ENCODE measurements around the gene PTGES. TPM values are rescaled to one million over a fixed set of nuclear protein-coding genes. Genes with fewer than 3 reads are reported as not detected.

PTGES gene
- total and polyA plus RNA-seq, 9 of the 15 experiments (the other 6 are each of a cell fraction or from before 2014, with no cell fraction given) = 0.13 TPM; not detected in 8

- ChIA-PET CTCF (ENCODE audit: low intra/inter-chr PET ratio) (no interaction called here), POLR2A (interaction anchor here (0.8 to 1.1 kb wide), 2 partner anchors 8 to 70 kb away, joined by 3 read pairs; no protein-coding TSS in a partner anchor)
- no peak overlapping the region for H3K9ac ChIP-seq (ENCODE audit: insufficient read depth in 1 of 2, low read depth in 2 of 2, low read length in 2 of 2)
- 19% methylated on average over 6 of the region's 6 CpGs for WGBS (ENCODE audit: insufficient coverage, low coverage, missing lambda C conversion rate)
- no peaks in the 10 kb centered on the region for H3K9me3 ChIP-seq (replicated peaks; ENCODE audit: control insufficient read depth, insufficient read depth, low read depth, low read length)
- DNase-seq (ENCODE audit: extremely low read depth in 1 of 4, low spot score in 3 of 4) (no peak), ATAC-seq (no peak), FAIRE-seq (no peak)
- no TSS peak for BruUV-seq (replicated peaks)
- H3K79me2 ChIP-seq (ENCODE audit: control insufficient read depth, insufficient read depth, low read length) = peaks cover 6% of the 10 kb centered on the region
- peaks cover 5 to 19% of the 10 kb centered on the region in 2 experiments; a peak in 4 of 5 replicates for H3K4me1 ChIP-seq (replicated peaks in 1 of 2; ENCODE audit: control insufficient read depth in 2 of 2, insufficient read depth in 2 of 2, low read length in 2 of 2)
- peaks cover 21 to 28% of the 10 kb centered on the region in 2 experiments for H3K27me3 ChIP-seq (ENCODE audit: control insufficient read depth in 2 of 2, insufficient read depth in 2 of 2, low read length in 2 of 2)
- no peak overlapping the region for H3K4me3 ChIP-seq
- intact Hi-C loops (cut with micrococcal nuclease) (no loop called here), in situ Hi-C loops (cut with MboI) (loop anchor here (10.0 to 25.0 kb wide), 2 partner anchors 634 to 1512 kb away; partner anchors contain the start of genes GOLGA2 and SWI5)
- H2AFZ ChIP-seq (ENCODE audit: low read depth, low read length) = no peak overlapping the region
- no peaks in the 10 kb centered on the region for H3K9me1 ChIP-seq (ENCODE audit: control insufficient read depth, insufficient read depth, low read length)
- H3K27ac ChIP-seq (ENCODE audit: extremely low read depth, low read depth, low read length) = no peak overlapping the region
- peaks cover under 1% of the 10 kb centered on the region; the same call in 1 of the 3 replicates for H3K36me3 ChIP-seq (ENCODE audit: control insufficient read depth, insufficient read depth, low read length)
- TF ChIP-seq CBX3 (IDR thresholded peaks at IDR 0.05; ENCODE audit: borderline replicate concordance in 1 of 2, low read length in 2 of 2) (no peak), GABPB1 (CRISPR knock-in tag; IDR thresholded peaks at IDR 0.05) (no peak), ZFP91 (CRISPR knock-in tag; IDR thresholded peaks at IDR 0.05) (no peak), MEF2A (IDR thresholded peaks at IDR 0.05; ENCODE audit: control insufficient read depth, low read depth, low read length) (no peak), E4F1 (CRISPR knock-in tag; IDR thresholded peaks at IDR 0.05; ENCODE audit: borderline replicate concordance) (no peak), MCM3 (IDR thresholded peaks at IDR 0.05) (no peak), KLF1 (tag; IDR thresholded peaks at IDR 0.05) (no peak)
- H4K20me1 ChIP-seq (replicated peaks; ENCODE audit: control insufficient read depth, insufficient read depth, low read length) = peaks cover 6% of the 10 kb centered on the region; the same call in 1 of the 2 replicates
- no peak overlapping the region for H3K4me2 ChIP-seq (ENCODE audit: insufficient read depth, low read length)
Measured at GRCh38 chr9:129798973-129799372, 46.1 kb upstream of the PTGES start.
